Fibroblast of skin of abdomen (primary cell): ENCODE data around the gene PTCRA.
"Not testable (repeated sequence)": the region's sequence is repeated elsewhere in the genome, so short reads cannot be mapped to it uniquely, and the experiment has no call there.

Experiments
- DNase-seq: peaks from one replicate; pipeline ENCODE4 v3.0.0-alpha.2; 2013

PTCRA gene

DNA sequence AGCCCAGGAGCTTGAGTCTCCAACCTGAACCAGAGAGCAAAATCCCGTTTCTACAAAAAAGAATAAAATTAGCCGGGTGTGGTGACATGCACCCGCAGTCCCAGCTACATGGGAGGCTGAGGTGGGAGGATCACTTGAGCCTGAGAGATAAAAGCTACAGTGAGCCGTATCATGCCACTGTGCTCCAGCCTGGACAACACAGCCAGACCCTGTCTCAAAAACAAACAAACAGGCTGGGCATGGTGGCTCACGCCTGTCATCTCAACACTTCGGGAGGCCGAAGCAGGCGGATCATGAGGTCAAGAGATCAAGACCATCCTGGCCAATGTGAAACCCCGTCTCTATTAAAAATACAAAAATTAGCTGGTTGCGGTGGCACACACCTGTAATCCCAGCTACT, 11.4 kb upstream of the PTCRA start:
- DNase-seq = no peak

DNA sequence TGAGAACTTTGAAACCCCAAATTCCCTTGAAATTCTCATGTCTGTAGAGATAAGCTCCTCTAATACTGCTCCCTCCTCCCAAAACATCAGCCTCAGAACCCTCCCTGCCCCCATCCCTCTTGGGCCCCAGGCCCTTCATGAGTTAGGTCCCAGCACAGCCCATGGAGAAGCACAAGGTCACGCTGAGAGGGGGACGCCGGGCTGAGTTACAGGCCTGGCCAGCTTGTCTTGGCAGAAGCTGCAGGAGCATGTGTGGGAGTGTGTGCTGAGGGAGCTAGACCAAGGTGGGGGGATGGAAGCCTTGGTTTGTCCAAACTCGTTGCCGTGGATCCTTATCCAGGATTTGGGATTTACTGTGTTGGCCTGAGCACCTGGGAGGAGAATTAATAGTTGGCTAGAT, 8.5 kb upstream of the PTCRA start:
- no peak for DNase-seq

- DNase-seq = no peak
These were observed 6.0 kb upstream of the PTCRA start for GRCh38 chr6:42909835-42910234.

- DNase-seq = no peak
These were observed 4.5 kb upstream of the PTCRA start for GRCh38 chr6:42911171-42912021.

DNA sequence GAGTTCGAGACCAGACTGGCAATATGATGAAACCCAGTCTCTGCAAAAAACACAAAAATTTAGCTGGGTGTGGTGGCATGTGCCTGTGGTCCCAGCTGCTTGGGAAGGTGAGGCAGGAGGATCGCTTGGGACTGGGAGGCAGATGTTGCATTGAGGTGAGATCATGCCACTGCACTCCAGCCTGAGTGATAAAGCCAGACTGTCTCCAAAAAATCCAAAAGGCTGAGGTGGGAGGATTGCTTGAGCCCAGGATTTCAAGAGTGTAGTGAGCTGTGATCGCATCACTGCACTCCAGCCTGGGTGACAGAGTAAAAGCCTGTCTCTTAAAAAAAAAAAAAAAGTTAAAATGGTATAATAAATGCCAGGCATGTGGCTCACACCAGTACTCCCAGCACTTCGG, 1.3 kb upstream of the PTCRA start:
- DNase-seq = no peak

DNA sequence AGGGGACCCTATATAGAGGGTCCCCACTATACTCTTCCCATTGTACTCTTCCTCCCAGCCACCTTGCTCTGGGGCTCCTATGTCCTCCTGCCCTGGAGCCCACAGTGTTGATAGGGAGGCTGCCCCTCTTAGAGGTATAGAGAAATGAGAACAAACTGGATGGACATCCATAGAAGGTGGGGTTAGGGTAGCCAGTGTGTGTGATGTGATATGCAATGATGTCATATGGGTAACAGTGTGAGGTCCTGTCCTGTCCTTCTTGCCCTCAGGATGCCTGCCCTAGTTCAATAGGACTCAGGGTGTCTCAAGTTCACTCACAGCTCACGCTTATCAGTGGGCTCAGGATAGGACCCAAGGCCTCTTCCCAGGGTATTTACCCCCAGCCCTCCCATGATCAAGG, 435 bp downstream of the PTCRA start:
- DNase-seq = no peak

DNA sequence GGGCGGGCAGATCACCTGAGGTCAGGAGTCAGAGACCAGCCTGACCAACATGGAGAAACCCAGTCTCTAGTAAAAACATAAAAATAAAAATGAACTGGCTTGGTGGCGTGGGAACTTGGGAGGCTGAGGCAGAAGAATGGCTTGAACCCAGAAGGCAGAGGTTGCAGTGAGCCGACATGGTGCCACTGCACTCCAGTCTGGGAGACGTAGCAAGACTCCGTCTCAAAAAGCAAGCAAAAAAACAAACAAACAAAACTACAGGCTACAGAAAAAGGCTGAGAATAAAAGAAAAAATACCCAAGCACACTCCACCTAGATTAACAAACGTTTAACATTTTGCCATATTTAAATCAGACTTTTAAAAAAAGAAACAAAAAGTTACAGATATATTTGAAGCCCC, 5.9 kb downstream of the PTCRA start:
- DNase-seq = no peak

DNA sequence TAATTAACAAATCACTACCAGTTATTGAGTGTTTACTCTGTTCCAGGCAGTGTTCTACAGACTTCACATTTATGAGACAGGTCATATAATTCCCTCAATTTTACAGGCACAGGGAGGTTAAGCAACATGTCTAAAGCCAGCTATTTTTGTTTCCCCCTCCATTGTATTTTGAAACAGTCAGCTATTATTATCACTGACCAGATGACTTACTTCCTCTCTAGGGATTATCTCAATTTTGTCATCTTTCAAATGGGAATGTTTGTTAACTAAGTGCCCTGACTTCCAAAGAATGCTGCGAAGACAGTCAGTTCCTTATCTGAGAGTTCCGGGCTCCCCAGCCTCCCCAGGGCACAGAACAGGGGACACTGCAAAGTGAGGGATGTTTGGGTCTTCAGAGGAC, 7.8 kb downstream of the PTCRA start:
- no peak for DNase-seq

GRCh38 chr6:42925248-42925857, 9.5 kb downstream of the PTCRA start:
- no peak for DNase-seq

GRCh38 chr6:42928986-42929820, 13.3 kb downstream of the PTCRA start, which contains the start of gene CNPY3:
Gene CNPY3, plus strand, starts transcription at chr6:42929480. Its CDS starts 91 bp downstream, at chr6:42929571.
- DNase-seq = peak; percentile 98

DNA sequence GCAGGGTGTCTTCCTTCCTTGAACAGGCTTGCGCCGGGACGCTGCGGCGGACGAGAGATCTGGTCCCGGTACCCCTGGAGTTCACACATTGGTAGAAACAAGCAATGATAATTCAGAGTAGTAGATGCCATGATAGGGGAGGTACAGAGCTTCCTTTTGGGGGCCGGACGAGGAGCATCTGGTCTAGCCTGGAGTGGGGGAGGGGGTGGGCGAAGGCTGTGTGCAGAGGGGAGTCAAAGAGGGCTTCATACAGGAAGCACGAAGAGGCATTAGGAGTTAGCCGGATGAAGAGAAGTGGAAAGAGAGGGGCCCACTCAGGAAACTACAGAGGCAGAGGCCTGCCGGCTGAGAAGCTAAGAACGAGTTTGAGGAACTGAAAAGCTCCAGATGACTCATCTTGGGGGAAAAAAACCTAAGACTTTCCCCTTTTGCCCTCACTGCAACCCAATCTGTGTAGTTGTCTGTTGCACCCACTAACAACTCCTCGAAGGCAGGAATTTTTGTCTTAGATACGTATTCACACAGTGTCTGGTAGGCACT, 14.0 kb downstream of the PTCRA start:
- peak; percentile 68 for DNase-seq

GRCh38 chr6:42932412-42932811, 16.6 kb downstream of the PTCRA start:
- DNase-seq = no peak

- no peak for DNase-seq
These were observed 17.4 kb downstream of the PTCRA start for GRCh38 chr6:42933205-42933604.

DNA sequence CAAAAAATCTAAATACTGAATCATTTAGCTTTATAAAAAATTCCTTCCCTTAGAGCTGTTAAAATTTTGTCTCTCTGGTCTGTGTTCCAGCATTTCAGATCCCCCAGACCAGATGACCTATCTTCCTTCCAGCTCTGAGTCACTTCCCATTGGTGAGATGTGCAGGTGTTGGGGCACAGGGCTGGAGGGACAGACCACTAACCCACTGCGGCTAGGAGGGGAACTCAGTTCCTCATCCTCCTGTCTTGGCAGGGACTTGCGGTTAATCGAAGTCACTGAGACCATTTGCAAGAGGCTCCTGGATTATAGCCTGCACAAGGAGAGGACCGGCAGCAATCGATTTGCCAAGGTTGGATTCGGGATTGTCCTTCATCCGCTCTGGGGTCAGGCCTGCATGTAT, 19.5 kb downstream of the PTCRA start:
- DNase-seq = no peak

DNA sequence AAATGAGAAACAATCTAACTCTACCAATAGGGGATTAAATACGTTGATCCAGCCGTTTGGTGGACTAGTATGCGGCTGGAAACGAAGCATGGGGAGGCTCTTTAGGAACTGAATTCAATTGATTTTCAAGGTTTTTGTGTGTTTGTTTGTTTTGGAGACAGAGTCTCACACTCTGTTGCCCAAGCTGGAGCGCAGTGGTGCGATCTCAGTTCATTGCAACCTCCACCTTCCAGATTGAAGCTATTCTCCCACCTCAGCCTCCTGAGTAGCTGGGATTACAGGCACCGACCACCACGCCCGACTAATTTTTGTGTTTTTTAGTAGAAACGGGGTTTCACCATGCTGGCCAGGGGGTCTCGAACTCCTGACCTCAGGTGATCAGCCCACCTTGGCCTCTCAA, 20.5 kb downstream of the PTCRA start:
- DNase-seq = no peak

DNA sequence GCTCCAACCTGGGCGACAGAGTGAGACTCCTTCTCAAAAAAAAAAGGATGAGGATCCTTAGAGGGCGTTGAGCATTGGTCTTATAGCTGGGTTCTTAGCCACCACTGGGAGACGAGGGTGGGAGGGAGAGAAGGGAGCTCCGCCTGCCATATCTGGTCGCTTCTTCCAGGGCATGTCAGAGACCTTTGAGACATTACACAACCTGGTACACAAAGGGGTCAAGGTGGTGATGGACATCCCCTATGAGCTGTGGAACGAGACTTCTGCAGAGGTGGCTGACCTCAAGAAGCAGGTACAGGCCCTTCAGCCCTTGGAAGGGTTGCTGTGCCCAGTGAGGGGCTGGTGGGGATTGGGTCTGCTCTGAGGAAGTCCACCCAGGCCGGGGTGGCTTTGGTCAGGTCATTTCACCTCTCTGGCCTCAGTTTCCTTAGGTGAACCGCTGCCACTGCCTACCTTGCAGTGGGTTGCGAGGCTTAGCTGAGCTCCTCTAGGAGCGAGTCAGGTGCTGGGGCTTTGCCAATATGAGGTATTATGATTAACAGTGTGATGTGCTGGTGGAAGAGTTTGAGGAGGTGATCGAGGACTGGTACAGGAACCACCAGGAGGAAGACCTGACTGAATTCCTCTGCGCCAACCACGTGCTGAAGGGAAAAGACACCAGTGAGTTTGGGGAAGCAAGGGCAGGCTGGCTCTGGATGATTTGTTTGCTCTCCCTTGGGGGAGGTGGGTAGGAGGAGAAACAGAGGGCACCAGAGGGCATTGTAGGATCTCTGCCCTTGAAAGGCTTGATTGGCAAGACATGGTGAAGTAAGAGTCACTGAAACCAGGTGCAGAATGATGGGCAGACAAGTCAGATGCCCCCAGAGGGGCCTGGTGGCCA, 21.9 kb downstream of the PTCRA start:
- DNase-seq = no peak

GRCh38 chr6:42938428-42938796, 22.6 kb downstream of the PTCRA start:
- DNase-seq = no peak

- no peak for DNase-seq
These were observed 23.3 kb downstream of the PTCRA start for GRCh38 chr6:42938987-42939809.

DNA sequence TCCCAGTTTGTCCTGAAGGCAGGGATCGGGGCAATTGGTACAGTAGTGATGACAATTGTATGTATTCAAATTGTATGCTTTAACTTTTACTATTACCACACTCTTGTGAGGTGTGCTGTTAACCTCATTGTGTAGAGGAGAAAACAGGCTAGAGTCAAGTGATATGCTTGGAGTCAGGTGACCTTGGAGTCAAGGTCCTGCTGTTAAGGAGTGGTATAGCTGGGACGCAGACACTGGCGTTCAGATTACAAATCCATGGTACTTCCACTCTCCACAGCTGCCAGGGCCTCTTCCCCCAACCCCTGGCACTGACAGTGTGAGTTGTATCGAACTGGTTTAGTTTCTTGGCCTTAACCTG, 23.9 kb downstream of the PTCRA start:
- no peak for DNase-seq

DNA sequence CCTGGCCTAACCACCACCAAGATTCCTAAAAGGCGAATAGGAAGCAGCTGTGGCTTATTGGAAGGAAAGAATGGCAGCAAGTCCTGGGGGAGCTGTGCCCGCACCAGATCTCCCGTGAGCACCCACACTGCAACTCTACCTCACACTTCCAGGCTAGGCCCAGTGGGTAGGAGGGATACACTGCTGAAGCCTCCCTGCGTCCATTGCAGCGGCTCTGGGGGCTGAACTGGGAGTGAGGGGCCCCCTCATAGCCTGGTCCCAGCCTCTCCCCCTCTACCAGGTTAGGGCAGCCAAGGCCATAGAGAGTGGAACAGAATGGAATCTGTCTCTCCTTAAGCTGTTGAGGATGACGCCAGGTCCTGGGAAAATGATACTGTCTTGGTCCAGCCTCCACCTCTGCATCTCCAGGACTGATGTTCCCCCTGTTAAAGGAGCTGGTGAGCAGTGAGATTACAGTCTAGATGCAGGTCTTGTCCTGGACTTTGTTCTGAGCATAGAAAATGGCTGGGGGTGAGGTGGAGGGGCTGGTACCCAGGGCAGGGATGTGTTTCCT, 24.7 kb downstream of the PTCRA start:
- DNase-seq = no peak

GRCh38 chr6:42941356-42941755, 25.5 kb downstream of the PTCRA start:
- DNase-seq = not testable (repeated sequence)
